Endometrial microvascular endothelial cells (primary cell): ENCODE measurements around the gene RAX. TPM values are rescaled to one million over a fixed set of nuclear protein-coding genes. Genes with fewer than 3 reads are reported as not detected.

Source experiments
- in situ Hi-C: cut with HindIII; loops from 2 replicates; pipeline ENCODE4 v1.10.0; 2017; ENCODE audit warnings: low sequenced_read_pairs, low pct_unique_long_range_greater_than_20kb; ENCODE audit errors: inconsistent ontology term
- total RNA-seq: library from RNA; depleted of rRNA; stranded (reverse); fragments of >200 nt; gene quantifications from one replicate; pipeline ENCODE4 v1.2.3, GENCODE V29; 2015; ENCODE audit errors: inconsistent ontology term

RAX gene
- total RNA-seq, 1 donor from 2014 or later: not detected

GRCh38 chr18:59219672-59220163 is 53.5 kb downstream of the RAX start, which contains the start of gene GRP:
GRP (plus strand) TSS chr18:59220158; CDS start chr18:59220266, 108 bp downstream.
- in situ Hi-C loops: no loop called here

DNA sequence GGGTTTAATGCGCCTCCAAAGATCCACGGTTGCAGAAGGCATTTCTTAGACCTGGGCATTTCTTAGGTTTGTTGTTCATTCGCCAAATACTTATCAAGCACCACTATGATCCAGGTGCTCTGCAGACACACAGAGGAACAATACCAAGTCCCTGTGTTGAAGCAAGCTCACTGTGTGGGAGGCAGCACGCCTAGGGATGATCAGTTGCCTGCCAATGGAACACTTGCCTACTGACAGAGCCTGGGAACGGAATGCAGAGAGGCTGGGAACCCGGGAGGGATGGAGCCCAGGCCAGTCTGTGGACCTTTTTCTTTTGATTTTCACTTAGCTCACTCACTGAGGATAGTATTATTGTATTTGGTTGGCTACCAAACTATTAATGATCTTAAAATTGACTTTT is 55.2 kb downstream of the RAX start:
- in situ Hi-C loops: no loop called here

Other genes starting within 250 kb of the RAX start
- gene SEC11C, start 133.6 kb downstream of the RAX start, total RNA-seq: 22.2 TPM
- gene GRP, start 53.3 kb downstream of the RAX start, total RNA-seq: not detected
- not detected for gene CPLX4, start 45.2 kb upstream of the RAX start, total RNA-seq
- gene LMAN1, start 85.8 kb upstream of the RAX start, total RNA-seq: 118 TPM